DND-41 (cell line): ENCODE results near the gene BMPR2.

Source experiments
- ATAC-seq: fragments of 200-7000 bp; cut with Tn5 transposase; 3 replicates; pipeline ENCODE4 v1.9.1; 2021; ENCODE audit warnings: low read depth; ENCODE audit not compliant: insufficient read depth
- DNase-seq: peaks from one replicate; pipeline ENCODE4 v3.0.0-alpha.2; 2020
- H2AFZ ChIP-seq: 2 replicates; pipeline ENCODE4 v1.6.0; 2012; ENCODE audit warnings: low read depth, low read length
- H3K27ac ChIP-seq: 2 replicates; pipeline ENCODE4 v1.5.1; 2012; ENCODE audit warnings: low read length, inconsistent platforms
- H3K27me3 ChIP-seq: fragments of 200-600 bp; sonication (generic); 2 replicates; pipeline ENCODE4 v1.6.0; 2012; ENCODE audit warnings: low read length, mild to moderate bottlenecking, inconsistent platforms; ENCODE audit not compliant: insufficient read depth, poor library complexity
- H3K36me3 ChIP-seq: 2 replicates; pipeline ENCODE4 v1.5.1; 2012; ENCODE audit warnings: low read length, inconsistent platforms; ENCODE audit not compliant: insufficient read depth
- H3K4me1 ChIP-seq: 2 replicates; pipeline ENCODE4 v1.5.1; 2012; ENCODE audit warnings: mild to moderate bottlenecking, low read length; ENCODE audit not compliant: insufficient read depth
- H3K4me2 ChIP-seq: 2 replicates; pipeline ENCODE4 v1.6.0; 2012; ENCODE audit warnings: mild to moderate bottlenecking, moderate library complexity, low read length, inconsistent platforms; ENCODE audit not compliant: insufficient read depth
- H3K4me3 ChIP-seq, 2 experiments: fragments of 200-600 bp in 1 of 2; shearing (Covaris generic) in 1 of 2; 2 replicates each; pipeline ENCODE4 v1.5.1; 2012 to 2016; ENCODE audit warnings: inconsistent platforms in 2 of 2, low read length in 2 of 2, mild to moderate bottlenecking in 2 of 2, low read depth in 1 of 2, moderate library complexity in 1 of 2
- H3K79me2 ChIP-seq: 2 replicates; pipeline ENCODE4 v1.6.0; 2012; ENCODE audit warnings: low read length, inconsistent platforms; ENCODE audit not compliant: insufficient read depth
- H3K9ac ChIP-seq: 2 replicates; pipeline ENCODE4 v1.6.0; 2012; ENCODE audit warnings: low read depth, mild to moderate bottlenecking, inconsistent platforms, low read length, moderate library complexity
- H3K9me3 ChIP-seq: 2 replicates; pipeline ENCODE4 v1.5.1; 2012; ENCODE audit warnings: low read length, moderate library complexity, mild to moderate bottlenecking, inconsistent platforms; ENCODE audit not compliant: insufficient read depth, severe bottlenecking
- H4K20me1 ChIP-seq: 2 replicates; pipeline ENCODE4 v1.6.0; 2012; ENCODE audit warnings: low read length; ENCODE audit not compliant: insufficient read depth
- CTCF ChIP-seq: IDR thresholded peaks from 2 replicates; pipeline ENCODE4 v1.5.1; 2012; ENCODE audit warnings: borderline replicate concordance, low read length, moderate library complexity, mild to moderate bottlenecking; ENCODE audit not compliant: poor library complexity, severe bottlenecking; ENCODE audit errors: extremely low read depth
- EZH2 ChIP-seq: IDR thresholded peaks from 3 replicates; pipeline ENCODE4 v1.6.1; 2012; ENCODE audit warnings: borderline replicate concordance, low read depth, mild to moderate bottlenecking, moderate library complexity, low read length, inconsistent platforms; ENCODE audit not compliant: severe bottlenecking

BMPR2 gene

GRCh38 chr2:202406445-202406978, 30.4 kb downstream of the BMPR2 start:
- H3K4me1 ChIP-seq, result no peaks in the 10 kb centered on the region
- H3K4me2 ChIP-seq, result no peak overlapping the region
- TF ChIP-seq CTCF, result no peak
- no peak for TF ChIP-seq EZH2
- no peaks in the 10 kb centered on the region for H3K9me3 ChIP-seq
- no peak overlapping the region for H3K27ac ChIP-seq
- H3K27me3 ChIP-seq, result no peaks in the 10 kb centered on the region
- no peaks in the 10 kb centered on the region for H3K79me2 ChIP-seq
- H3K9ac ChIP-seq, result no peak overlapping the region
- DNase-seq, result no peak
- no peaks in the 10 kb centered on the region for H4K20me1 ChIP-seq
- no peak for ATAC-seq
- no peaks in the 10 kb centered on the region for H3K36me3 ChIP-seq
- no peak overlapping the region for H3K4me3 ChIP-seq
- H2AFZ ChIP-seq, result no peak overlapping the region

- ATAC-seq (no peak), DNase-seq (no peak)
- H3K9me3 ChIP-seq, result no peaks in the 10 kb centered on the region
- no peaks in the 10 kb centered on the region for H3K36me3 ChIP-seq
- H3K27me3 ChIP-seq, result no peaks in the 10 kb centered on the region
- no peaks in the 10 kb centered on the region for H3K4me1 ChIP-seq
- H3K27ac ChIP-seq, result no peak overlapping the region
- H3K79me2 ChIP-seq, result no peaks in the 10 kb centered on the region
- no peak overlapping the region for H3K4me2 ChIP-seq
- no peak overlapping the region for H2AFZ ChIP-seq
- H3K9ac ChIP-seq, result no peak overlapping the region
- TF ChIP-seq CTCF, result no peak
- no peak for TF ChIP-seq EZH2
- no peaks in the 10 kb centered on the region for H4K20me1 ChIP-seq
- H3K4me3 ChIP-seq, result no peak overlapping the region
Measured at GRCh38 chr2:202408546-202409140, 32.5 kb downstream of the BMPR2 start.

GRCh38 chr2:202410092-202410491, 34.0 kb downstream of the BMPR2 start:
- H2AFZ ChIP-seq, result no peak overlapping the region
- H3K4me3 ChIP-seq, result no peak overlapping the region
- no peaks in the 10 kb centered on the region for H3K36me3 ChIP-seq
- no peak for DNase-seq
- ATAC-seq, result no peak
- no peaks in the 10 kb centered on the region for H3K4me1 ChIP-seq
- TF ChIP-seq CTCF (no peak), EZH2 (no peak)
- no peaks in the 10 kb centered on the region for H3K27me3 ChIP-seq
- H3K27ac ChIP-seq, result no peak overlapping the region
- no peak overlapping the region for H3K4me2 ChIP-seq
- no peaks in the 10 kb centered on the region for H3K79me2 ChIP-seq
- H4K20me1 ChIP-seq, result no peaks in the 10 kb centered on the region
- H3K9ac ChIP-seq, result no peak overlapping the region
- H3K9me3 ChIP-seq, result no peaks in the 10 kb centered on the region
